SH-SY5Y (cell line): ENCODE measurements around the gene BRD4.

Experiments
- GATA2 ChIP-seq: IDR thresholded peaks from 2 replicates; pipeline ENCODE4 v1.6.1; 2011; ENCODE audit warnings: mild to moderate bottlenecking, low read depth, low read length
- GATA3 ChIP-seq: IDR thresholded peaks from 2 replicates; pipeline ENCODE4 v1.6.1; 2011; ENCODE audit warnings: low read depth, mild to moderate bottlenecking, low read length, moderate library complexity

DNA sequence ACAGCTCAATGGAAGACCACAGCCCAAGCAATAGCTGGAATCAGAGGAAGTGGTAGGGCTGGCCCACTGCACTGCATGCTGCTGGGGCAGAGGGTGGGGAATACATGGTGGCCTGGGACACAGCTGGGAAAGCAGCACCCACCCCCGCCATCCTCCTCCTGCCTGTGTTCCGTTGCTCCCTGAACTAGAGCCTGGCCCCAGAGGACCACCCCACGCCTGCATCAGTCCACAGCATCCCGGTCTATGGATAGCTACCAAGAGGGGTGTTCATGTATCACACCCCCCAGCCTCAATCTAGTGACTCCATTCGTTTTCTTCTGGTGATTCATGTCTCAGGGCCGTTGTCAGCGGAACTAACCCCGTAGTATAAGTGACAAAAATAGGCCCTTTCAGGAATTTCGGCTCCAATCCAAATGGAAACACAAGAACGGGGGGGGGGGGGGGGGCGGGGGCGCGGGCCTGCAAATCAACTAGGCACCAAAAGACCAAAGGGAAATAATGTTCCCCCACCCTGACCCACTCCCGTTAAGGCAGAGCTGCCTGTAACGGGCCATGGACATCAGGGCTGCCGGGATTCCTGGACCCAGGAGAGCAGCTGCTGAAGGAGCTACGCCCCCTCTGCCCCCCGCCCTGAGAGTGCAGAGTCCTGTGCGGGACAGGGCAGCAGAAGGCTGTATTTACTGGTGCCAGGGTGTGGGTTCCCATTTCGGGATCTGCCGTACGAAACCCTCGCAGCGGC, 81.2 kb downstream of the BRD4 start:
- TF ChIP-seq GATA3 (no peak), GATA2 (no peak)
